Activated CD4-positive, alpha-beta T cell treated with anti-CD3 and anti-CD28 coated beads, Interleukin-2, Interleukin-6, amounts not matched to agents 100 ng/mL and 50 ng/mL, durations not matched to agents 16 hours and 8 hours (primary cell): ENCODE results near the gene SPSB1.
"Not testable (repeated sequence)": the region's sequence is repeated elsewhere in the genome, so short reads cannot be mapped to it uniquely, and the experiment has no call there.

Experiments
- DNase-seq: peaks from one replicate; pipeline ENCODE4 v3.0.0-alpha.2; 2020

The SPSB1 gene

DNA sequence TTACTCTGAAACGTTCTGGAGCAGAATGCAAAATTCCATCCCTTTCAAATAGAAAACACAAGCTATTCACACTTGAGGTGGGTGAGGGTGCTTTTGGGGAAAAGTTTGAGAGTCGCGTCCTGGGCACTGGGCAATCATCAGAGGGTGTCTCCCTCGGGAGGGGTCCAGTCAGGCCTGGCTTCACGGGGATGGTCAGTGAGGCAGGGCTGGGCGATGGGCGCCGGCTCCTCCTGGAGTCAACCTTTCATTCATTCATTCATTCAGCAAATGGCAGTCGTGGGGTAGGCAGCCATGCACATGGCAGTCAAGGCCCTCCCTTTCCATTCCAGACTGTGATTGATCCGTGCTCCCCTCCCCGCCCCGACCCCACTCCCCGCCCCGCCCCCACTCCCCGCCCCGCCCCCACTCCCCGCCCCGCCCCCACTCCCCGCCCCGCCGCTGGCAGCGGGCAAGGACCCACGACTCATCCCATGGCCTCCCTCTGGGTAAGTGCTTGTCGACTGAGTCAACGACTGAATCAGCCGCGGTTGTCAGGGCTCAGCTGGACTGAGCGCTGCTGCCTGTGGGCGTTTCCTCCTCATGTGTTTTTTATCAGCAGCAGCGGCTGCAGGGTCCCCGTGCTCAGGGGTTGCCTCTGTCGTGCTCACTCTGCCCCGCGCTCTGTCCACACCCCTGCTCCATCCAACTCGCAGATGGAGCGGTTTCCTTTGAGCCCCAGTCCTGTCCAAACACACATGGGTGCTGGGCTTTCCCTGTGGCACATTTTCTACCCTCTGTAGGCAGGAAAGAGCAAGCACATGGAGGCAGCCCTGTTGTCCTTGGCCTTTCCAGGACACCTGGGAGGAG is 12.5 kb upstream of the SPSB1 start:
- DNase-seq = peak; percentile 78

DNA sequence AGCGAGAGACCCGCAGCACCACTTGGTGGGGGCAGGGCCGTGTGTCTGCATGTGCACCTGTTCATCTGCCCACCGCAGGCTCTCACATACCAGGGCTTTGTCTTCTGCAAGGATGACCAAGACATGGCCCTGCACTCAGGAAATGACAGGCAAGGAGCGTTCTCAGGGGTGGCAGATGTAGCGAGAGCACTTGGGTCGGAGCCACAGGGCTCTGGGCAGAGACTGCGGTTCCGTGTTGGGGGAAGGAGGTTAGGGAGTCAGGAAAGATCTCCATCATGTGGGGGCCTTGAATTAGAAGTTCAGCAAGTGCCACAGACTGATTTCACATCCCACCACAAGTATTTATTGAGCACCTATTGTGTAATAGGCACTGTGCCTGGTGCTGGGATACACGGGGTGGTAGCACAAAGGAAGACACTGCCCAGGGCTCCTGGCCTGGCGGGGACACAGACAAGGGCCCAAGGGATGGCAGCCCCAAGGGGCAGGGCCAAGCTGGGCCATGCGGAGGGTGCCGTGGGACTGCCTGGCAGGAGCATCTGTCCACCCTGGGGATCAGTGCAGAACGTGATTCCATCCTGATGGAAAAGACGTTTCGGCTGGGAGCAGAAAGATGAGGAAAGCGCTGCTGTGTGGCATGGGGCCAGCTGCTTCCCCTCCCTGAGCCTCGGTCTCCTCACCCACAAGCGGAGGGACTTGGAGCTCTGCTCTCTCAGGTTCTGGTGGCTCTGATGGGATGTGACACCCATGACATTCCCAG is 11.4 kb upstream of the SPSB1 start:
- DNase-seq = no peak

DNA sequence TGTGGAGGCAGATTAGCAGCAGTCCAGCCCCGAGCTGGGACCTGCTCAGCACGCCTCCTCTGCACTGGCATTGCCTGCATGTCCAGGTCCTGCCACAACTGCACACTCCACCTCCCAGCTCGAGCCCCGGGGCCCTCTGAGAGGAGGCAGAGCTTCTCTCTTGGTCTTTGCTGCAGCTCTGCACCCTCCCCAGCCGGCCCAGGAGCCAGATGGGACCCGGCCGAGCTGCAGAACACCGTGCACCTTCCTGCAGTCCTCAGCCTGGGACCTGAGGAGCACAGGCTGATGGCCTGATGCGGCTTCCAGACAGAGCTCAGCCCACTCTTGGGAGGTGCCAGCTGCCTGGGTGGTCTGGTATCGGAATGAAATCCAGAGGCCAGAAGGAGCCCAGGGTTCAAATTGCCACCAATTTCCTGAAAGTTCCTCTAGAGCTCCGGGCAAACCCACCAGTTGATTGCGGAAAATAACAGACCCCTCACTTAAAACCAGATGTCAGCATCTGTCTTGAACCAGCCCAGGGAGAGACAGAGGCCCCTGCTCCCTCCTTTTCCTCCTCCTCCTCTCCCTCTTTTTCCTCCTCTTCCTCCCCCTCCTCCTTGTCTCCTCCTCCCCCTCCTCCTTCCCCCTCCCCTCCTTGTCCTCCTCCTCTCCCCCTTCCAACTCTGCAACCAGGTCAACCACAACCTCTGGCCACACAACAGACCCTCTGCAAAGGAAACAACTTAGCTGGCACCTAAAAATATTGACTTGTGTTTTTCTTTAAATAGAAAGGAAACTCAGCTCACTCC is 10.6 kb upstream of the SPSB1 start:
- no peak for DNase-seq

DNA sequence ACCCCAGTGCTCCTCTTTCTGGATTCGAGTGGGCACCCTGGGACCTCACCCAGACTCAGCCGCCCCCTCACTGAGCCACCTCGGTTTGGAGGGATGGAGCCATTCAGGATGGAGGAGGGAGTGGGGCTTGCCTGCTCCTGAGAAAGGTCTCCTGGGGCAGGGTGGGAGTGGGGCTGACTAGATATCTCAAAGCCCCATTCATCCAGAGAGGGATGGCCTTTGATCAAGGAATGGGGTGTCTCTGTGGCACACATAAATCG is 10.1 kb upstream of the SPSB1 start:
- DNase-seq = no peak

DNA sequence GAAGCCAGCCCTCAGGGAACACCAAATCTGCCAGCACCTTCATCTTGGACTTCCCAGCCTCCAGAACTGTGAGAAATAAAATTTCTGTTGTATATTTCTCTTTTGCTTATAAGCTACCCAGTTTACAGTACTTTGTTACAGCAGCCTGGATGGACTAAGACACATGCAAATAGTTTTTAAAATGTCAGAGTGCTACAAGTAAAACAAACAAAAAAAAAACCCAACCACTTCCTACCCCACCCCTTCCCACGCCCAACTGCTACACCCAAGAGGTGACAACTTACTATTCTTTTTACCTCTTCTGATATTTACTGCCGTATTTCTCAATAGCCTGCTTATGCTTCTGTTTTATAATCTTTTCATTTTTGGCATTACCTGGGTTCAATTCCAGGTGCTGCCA is 8.6 kb upstream of the SPSB1 start:
- no peak for DNase-seq

DNA sequence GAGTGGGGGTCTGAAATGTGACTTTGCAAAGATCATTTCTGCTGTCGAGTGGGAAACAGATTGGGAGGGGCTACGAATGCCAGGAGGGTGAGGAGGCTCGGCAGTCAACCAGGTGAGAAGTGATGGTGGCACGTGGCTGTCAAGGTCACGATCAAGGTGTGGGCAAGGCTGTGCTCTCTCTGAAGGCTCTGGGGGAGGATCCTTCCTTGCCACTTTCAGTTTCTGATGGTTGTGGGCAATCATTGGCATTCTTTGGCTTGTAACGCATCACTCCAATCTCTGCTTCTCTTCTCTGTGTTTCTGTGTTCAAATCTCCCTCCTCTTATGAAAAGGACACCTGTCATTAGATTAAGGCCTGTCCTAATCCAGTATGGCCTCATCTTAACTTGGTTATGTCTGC is 6.1 kb upstream of the SPSB1 start:
- DNase-seq = no peak

DNA sequence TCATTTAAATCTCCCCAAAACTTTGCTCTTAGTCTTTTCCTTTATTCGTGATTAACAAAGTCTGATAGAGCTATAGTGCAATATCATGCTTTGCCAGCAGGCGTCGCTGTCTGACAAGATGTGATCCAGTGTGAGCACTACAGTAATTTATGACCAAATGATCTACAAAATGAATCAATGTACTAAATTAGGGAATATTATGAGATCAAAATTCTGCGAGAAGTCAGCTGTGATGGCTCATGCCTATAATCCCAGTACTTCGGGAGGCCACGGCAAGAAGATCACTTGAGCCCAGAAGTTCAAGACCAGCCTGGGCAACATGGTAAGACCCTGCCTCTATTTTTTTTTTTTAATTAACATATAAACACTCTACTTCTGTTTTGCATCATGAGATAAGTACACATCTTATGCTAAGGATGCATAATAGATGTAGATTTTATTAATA is 3.6 kb upstream of the SPSB1 start:
- peak; percentile 88 for DNase-seq

DNA sequence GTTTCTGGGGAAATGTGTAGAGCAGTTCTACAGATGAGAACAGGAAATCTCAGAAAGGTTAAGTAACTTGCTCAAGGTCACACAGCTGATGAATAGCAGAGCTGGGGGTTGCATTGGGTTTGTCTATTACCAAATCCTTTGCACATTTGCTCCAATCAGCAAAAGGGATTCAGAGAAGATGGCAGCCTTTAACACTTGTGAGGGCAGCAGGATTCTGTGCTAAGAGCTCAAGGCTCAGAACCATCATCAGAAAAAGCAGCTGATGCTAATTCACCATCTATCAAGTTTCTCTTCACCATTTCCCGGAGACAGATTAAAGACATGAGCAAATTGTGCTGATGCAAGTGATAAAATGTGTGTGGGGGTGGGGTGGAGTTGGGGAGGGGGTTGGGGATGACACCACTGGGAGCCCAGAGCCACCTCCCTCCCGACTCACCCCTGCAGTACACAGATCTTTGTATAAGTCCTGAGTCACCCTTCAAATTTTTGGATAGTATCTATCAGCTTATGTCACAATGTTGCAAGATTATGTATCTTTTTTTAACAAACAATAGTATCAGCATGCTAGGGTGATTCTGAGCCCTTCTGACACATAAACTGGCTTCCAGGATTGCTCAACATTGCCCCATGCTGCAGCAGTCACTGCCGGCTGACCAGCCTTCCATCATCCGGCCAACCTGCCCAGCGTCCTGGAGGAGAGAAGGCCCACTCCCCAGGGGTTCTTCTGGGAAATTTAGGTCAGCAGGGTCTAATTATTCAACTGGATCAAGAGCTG is 2.8 kb upstream of the SPSB1 start:
- no peak for DNase-seq

DNA sequence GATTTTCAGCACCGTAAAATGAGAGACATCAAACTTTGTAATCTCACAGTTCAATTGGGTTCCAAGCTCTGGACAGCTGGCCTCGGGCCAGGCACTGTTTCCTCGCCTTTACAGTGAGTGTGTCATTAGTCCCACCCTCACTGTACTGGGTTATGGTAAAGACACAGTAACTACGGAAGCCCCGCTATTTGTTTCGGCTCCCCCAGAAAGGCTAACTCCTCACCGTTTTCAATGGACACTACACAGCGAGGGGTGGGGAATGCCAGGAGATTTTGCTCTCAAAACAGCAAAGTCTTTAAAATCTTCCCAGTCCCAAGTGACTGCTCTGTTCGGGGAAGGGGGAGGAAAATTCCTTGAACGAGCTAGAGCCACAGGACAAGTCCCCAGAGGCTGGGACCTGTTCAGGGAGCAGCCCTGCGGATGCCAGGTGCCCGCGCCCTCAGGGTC is 757 bp upstream of the SPSB1 start:
- DNase-seq = no peak

DNA sequence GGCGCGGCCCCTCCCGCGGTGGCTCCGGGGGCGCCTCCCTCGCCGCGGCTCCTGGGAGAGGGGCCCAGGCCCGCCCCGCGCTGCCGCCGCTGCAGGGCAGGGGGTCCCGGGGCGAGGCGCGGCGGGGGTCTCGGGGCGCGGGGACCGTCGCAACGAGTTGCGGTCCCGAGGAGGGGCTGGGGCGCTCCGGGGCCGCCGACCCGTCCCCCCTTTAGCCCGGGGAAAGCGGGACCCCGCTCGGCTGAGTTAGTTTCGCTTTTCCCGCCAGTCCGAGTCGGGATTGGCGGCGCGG is 493 bp downstream of the SPSB1 start:
- no peak for DNase-seq

DNA sequence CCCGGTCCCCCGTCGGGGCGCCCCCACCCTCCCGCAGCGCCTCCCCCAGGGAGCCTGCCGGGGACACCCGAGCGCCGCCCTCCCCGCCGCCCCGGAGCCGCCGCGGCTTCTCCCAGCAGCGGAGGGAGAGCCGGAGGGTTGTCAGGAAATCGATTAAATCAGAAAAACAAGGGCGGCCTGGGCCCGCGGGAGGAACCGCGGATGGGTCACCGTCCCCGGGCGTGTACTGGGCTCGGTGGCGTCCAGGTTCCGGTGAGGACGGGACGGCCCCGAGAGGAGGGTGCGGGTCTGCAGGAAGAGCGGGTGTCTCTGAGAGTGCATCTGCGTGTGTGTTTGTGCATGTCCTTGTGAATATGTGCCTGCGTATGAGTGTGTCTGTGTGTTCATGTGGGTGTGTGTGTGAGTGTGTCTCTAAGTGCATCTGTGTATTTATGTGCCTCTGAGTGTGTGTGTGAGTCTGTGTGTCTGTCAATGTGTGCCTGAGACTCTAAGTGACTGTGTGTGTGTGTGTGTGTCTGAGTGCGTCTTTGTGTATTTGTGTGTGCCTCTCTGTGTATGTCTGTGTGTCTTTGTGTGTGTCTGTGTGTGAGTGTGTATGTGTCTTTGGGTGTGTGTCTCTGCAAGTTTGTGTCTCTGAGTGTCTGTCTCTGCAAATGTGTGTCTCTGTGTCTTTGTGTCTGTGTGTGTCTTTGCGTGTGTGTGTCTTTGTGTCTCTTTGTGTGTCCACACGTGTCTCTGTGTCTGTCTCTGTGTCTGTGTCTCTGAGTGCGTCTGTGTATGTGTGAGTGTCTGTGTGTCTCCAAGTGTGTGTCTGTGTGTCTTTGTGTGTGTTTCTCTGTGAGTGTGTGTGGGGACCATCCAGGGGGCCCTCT is 1.1 kb downstream of the SPSB1 start:
- no peak for DNase-seq

DNA sequence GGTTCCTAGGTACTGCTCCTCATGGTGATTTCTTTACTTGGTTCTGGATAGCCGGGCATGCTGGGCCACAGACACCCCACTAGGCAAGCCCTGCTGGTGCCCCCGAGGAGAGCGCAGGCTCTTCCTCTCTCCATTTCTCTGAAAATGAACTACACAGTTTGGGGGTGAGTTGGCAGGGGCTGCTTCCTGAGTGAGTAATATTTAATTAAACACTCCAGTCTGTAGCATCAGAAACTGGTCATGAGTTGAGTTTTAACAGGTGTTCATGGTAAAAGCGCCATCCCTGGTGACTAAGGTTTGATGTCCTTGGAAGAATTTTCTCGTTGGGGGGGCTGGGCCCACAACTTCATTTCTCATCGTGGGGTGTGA is 1.7 kb downstream of the SPSB1 start:
- peak; percentile 70 for DNase-seq

DNA sequence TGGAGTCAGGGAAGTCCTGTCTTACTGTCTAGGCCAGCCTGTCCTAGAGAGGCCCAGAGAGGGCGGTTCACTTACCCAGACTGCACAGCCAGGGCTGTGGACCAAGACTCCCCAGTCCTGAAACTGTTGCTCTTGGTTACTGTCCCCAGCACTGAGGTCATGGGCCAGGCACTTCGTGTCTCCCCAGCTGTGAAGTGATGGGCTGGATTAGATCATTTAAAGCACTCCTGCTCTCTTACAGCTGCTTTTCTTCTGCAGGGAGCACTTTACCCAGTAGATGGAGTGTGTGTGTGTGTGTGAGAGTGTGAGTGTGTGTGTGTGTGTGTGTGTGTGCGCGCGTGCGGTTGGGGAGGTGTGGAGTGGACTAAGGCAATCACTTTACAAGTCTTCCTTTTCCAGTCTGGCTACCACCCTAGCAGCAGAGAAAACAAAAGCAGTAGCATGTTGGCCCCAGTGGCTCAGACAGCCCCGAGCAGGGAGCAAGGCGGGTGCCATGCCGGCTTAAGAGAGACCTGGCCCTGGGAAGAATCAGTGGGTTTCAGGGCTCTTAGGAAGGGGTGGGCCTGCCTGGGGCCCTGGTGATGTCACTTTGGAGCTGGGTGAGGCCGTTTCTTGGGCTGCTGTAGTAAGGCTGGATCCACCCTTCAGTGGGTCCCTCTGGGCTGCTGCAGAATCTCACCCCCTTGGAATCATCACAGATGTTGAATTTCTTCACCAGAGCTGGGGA is 2.4 kb downstream of the SPSB1 start:
- DNase-seq = peak; percentile 58

DNA sequence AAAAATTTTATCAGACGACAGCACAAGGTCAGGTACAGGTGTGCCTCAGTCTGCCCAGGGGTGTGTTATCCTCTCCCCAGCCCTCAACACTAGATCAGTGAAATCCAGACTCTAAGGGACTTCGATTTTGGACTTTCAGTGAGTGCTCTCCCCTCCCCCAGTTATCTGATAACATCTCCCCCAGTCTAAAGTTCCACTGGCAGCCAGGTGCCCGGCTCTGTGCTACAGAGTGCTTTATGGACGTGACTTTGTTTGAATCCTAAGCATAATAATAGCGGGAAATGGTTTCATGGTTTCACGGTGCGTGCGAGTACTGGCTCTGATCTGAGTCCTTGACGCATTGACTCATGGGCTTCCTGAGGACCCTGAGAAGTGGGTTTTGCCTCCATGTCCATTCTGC is 3.2 kb downstream of the SPSB1 start:
- DNase-seq = no peak

DNA sequence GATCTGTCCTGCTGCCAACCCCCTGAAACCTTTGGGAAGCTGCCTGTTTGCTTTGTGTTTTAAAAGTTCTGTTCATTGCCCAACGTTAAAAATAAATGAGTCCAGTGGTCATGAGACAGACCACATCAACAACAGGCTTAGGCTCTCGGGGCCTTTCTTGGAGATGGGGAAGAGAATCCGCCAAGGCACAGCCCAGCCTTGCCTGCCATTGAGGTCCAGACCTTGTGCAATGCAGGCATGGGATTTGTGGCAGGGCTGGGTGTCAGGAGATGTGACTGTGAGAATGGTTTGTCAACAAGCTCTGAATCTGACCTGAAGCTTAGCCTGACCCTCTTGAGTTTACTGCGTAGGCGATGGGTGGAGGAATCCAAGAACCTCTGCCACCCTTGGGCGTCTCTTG is 4.2 kb downstream of the SPSB1 start:
- no peak for DNase-seq

DNA sequence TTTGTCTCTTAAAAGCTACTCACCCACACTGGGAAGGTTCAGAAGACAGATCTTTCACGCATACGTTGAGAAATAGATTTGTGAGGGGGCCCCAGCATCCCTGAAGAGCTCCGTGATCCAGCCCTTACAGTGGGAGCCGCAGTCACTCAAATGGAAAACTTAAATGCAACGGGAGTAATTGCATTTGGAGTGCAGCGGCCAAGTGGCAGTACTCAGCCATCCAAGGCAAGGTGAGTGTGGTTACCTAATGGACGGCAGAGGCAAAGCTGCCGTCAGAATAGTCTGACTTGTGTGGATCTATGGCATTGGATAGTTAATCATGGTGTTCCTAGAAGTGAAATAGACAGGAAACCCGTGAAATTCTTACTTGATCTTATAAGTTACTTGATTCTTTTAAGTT is 5.1 kb downstream of the SPSB1 start:
- no peak for DNase-seq

DNA sequence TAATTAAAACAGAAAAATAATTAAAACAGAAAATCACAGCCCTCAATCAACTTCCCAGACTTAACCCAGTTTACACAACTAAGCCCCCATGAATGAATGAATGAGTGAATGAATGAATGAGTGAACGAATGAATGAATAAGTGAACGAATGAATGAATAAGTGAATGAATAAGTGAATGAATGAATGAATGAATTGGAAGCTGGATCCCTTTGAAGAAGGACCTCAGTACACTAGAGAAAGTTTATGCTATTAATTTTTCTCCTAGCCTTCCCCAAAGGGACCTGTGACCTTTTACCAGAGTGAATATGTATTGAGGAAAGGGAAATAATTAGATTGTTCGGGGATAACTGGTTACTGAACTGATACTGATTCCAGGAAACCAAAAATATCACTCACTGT is 5.6 kb downstream of the SPSB1 start:
- no peak for DNase-seq

DNA sequence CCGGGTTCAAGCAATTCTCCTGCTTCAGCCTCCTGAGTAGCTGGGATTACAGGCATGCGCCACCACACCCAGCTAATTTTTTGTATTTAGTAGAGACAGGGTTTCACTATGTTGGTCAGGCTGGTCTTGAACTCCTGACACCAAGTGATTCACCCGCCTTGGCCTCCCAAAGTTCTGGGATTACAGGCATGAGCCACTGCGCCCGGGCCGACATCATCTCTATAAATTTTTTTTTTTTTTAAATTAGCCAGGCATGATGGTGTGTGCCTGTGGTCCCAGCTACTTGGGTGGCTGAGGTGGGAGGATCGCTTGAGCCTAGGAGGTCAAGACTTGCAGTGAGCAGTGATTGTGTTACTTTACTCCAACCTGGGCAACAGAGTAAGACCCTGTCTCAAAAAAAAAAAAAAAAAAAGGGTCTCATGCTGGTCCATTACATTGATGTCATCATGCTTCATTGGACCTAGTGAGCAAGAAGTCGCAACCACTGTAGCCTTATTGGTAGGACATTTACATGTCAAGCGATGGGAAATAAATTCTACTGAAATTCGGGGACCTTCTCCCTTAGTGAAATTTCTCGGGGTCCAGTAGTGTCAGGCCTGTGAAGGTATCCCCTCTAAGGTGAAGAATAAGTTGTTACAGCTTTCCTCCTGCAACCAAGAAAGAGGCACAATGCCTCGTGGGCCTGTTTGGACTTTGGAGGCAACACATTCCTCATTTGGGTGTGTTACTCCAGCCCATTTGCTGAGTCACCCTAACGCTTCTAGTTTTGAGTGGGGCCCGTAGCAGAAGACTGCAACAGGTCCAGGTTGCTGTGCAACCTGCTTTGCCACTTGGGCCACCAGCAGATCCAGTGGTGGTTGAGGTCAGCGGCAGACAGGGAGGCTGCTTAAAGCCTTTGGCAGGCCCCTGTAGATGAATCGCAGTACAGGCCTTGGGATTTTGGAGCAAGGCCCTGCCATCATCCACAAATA is 7.2 kb downstream of the SPSB1 start:
- DNase-seq = not testable (repeated sequence)

DNA sequence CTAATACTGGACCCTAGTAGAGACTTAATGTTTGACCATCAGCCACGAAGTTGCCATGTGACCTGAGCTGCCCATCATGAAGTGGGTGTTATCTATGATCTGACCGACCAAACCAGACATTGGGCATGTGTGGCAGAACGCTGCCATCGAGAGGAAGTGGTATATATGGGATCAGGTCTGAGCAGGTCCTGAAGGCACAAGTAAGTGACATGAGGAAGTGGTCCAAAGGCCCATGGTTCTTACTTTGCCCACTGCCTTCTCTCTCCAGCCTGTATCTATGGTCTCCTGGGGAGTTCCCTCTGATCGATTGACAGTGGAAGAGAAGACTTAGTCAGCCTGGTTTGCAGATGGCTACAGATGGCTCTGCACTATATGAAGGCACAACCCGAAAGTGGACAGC is 7.9 kb downstream of the SPSB1 start:
- DNase-seq = no peak
